ENCODE data around the gene ZNF195.
"Not testable (repeated sequence)": the region's sequence is repeated elsewhere in the genome, so short reads cannot be mapped to it uniquely, and the experiment has no call there.

Gene ZNF195

DNA sequence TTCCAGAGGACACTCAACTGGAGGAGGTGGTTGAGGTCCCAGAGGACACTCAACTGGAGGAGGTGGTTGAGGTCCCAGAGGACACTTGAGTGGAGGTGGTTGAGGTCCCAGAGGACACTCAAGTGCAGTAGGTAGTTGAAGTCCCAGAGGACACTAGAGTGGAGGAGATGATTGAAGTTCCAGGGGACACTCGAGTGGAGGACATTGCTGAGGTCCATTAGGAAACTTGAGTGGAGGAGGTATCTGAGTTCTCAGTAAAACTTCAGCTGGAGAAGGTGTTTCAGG lies 39.7 kb downstream of the ZNF195 start (continued):
- TF ChIP-seq KLF9 (tag by site-specific recombination; IDR thresholded peaks at IDR 0.05; ENCODE audit: low read depth) (no peak), MYNN (tag by site-specific recombination; IDR thresholded peaks at IDR 0.05; ENCODE audit: borderline replicate concordance) (no peak)

DNA sequence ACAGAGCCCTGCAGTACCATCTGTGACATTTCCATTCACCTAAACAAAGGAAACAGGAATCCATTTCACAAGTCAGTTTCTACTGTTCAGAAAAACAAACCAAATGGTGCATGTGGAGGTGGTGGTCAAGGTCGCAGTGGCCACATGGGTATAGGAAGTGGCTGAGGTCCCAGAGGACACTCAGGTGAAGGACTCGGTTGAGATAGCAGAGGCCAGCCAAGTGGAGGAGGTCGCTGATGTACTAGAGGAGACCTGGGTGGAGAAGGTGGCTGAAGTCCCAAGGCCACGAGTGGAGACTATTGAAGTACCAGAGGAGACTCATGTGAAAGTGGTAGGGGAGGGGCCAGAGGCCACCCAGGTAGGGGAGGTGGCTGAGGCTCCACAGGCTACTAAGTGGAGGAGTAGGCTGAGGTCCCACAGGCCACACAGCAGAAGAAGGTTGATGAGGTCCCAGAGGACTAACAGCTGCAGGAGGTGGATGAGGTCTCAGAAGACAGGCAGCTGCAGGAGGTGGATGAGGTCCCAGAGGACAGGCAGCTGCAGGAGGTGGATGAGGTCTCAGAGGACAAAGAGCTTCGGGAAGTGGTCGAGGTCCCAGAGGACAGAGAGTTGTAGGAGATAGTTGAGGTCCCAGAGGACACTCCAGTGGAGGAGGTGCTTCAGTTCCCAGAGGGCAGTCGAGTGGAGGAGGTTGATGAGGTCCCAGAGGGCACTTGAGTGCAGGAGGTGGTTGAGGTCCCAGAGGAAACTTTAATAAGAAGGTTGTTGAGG lies 40.2 kb downstream of the ZNF195 start:
- CTCF ChIA-PET, result no interaction called here
- POLR2A ChIA-PET, result no interaction called here

DNA sequence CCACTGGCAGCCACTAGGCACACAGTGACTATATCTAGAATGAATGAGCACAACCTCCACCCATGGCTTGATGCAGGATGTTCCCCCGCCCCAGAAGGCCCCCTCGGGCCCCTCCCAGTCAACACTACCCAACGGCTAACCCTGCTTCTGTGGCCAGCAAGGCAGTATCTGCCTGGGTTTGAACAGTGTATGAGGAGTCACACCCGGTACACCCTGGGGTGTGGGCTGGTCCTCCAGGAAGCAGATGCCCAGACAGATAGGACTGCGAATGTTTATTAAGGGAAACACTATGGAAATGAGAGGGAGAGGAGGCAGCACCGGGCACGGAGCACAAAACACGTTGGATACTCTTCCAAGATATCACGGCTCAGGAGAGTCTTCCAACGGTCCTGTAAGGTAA lies 42.5 kb downstream of the ZNF195 start:
- H3K27ac ChIP-seq (ENCODE audit: extremely low read depth, low read depth, low read length); CTCF ChIA-PET; POLR2A ChIA-PET: not testable (repeated sequence)

More for the DNA sequence above, 40.2 kb downstream of the ZNF195 start:
- H3K27ac ChIP-seq (ENCODE audit: extremely low read depth, low read depth, low read length), result no peak overlapping the region
- TF ChIP-seq, protein P1, sequence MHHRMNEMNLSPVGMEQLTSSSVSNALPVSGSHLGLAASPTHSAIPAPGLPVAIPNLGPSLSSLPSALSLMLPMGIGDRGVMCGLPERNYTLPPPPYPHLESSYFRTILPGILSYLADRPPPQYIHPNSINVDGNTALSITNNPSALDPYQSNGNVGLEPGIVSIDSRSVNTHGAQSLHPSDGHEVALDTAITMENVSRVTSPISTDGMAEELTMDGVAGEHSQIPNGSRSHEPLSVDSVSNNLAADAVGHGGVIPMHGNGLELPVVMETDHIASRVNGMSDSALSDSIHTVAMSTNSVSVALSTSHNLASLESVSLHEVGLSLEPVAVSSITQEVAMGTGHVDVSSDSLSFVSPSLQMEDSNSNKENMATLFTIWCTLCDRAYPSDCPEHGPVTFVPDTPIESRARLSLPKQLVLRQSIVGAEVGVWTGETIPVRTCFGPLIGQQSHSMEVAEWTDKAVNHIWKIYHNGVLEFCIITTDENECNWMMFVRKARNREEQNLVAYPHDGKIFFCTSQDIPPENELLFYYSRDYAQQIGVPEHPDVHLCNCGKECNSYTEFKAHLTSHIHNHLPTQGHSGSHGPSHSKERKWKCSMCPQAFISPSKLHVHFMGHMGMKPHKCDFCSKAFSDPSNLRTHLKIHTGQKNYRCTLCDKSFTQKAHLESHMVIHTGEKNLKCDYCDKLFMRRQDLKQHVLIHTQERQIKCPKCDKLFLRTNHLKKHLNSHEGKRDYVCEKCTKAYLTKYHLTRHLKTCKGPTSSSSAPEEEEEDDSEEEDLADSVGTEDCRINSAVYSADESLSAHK (tag by site-specific recombination; IDR thresholded peaks at IDR 0.05), result no peak
- TF ChIP-seq ZNF266 (tag by site-specific recombination; IDR thresholded peaks at IDR 0.05; ENCODE audit: low read depth), result no peak
- no peak for TF ChIP-seq ZNF350 (tag by site-specific recombination; IDR thresholded peaks at IDR 0.05)
- no peak for TF ChIP-seq ZNF549 (tag by site-specific recombination; IDR thresholded peaks at IDR 0.05)
- TF ChIP-seq ZNF843 (tag by site-specific recombination; IDR thresholded peaks at IDR 0.05), result no peak
- TF ChIP-seq, protein P2, sequence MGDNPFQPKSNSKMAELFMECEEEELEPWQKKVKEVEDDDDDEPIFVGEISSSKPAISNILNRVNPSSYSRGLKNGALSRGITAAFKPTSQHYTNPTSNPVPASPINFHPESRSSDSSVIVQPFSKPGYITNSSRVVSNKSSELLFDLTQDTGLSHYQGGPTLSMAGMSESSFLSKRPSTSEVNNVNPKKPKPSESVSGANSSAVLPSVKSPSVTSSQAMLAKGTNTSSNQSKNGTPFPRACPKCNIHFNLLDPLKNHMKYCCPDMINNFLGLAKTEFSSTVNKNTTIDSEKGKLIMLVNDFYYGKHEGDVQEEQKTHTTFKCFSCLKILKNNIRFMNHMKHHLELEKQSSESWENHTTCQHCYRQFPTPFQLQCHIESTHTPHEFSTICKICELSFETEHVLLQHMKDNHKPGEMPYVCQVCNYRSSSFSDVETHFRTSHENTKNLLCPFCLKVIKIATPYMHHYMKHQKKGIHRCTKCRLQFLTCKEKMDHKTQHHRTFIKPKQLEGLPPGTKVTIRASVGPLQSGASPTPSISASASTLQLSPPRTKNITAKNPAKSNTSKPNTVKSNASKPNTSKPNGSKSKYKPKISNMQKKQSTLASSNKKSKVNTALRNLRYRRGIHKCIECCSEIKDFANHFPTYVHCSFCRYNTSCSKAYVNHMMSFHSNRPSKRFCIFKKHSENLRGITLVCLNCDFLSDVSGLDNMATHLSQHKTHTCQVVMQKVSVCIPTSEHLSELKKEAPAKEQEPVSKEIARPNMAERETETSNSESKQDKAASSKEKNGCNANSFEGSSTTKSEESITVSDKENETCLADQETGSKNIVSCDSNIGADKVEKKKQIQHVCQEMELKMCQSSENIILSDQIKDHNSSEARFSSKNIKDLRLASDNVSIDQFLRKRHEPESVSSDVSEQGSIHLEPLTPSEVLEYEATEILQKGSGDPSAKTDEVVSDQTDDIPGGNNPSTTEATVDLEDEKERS (tag by site-specific recombination; IDR thresholded peaks at IDR 0.05), result no peak
- no peak for TF ChIP-seq ZNF571 (tag by site-specific recombination; IDR thresholded peaks at IDR 0.05)
- no peak for TF ChIP-seq ZBTB21 (tag by site-specific recombination; IDR thresholded peaks at IDR 0.05)
- no peak for TF ChIP-seq GLI4 (tag by site-specific recombination; IDR thresholded peaks at IDR 0.05)
- TF ChIP-seq ZNF624 (tag by site-specific recombination; IDR thresholded peaks at IDR 0.05), result no peak
- TF ChIP-seq, protein P3, sequence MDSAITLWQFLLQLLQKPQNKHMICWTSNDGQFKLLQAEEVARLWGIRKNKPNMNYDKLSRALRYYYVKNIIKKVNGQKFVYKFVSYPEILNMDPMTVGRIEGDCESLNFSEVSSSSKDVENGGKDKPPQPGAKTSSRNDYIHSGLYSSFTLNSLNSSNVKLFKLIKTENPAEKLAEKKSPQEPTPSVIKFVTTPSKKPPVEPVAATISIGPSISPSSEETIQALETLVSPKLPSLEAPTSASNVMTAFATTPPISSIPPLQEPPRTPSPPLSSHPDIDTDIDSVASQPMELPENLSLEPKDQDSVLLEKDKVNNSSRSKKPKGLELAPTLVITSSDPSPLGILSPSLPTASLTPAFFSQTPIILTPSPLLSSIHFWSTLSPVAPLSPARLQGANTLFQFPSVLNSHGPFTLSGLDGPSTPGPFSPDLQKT (IDR thresholded peaks at IDR 0.05; ENCODE audit: borderline replicate concordance, low read depth, low read length), result no peak
- no peak for TF ChIP-seq SP2 (tag by site-specific recombination; IDR thresholded peaks at IDR 0.05)
- no peak for TF ChIP-seq BCL11B (tag by site-specific recombination; IDR thresholded peaks at IDR 0.05; ENCODE audit: low read depth)
- no peak for TF ChIP-seq ZNF274 (IDR thresholded peaks at IDR 0.05; ENCODE audit: low read length)
- no peak for TF ChIP-seq ZNF274 (tag by site-specific recombination; IDR thresholded peaks at IDR 0.05; ENCODE audit: borderline replicate concordance)
- no peak for TF ChIP-seq ZNF169 (tag by site-specific recombination; IDR thresholded peaks at IDR 0.05)
- TF ChIP-seq ZEB2 (tag by site-specific recombination; IDR thresholded peaks at IDR 0.05), result no peak
- TF ChIP-seq, protein P4, sequence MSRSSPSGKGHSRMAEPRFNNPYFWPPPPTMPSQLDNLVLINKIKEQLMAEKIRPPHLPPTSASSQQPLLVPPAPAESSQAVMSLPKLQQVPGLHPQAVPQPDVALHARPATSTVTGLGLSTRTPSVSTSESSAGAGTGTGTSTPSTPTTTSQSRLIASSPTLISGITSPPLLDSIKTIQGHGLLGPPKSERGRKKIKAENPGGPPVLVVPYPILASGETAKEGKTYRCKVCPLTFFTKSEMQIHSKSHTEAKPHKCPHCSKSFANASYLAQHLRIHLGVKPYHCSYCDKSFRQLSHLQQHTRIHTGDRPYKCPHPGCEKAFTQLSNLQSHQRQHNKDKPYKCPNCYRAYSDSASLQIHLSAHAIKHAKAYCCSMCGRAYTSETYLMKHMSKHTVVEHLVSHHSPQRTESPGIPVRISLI (tag by site-specific recombination; IDR thresholded peaks at IDR 0.05), result no peak
- no peak for TF ChIP-seq ZNF23 (tag by site-specific recombination; IDR thresholded peaks at IDR 0.05; ENCODE audit: borderline replicate concordance)
- H3K36me3 ChIP-seq (ENCODE audit: control insufficient read depth in 2 of 2, insufficient read depth in 1 of 2, low read length in 2 of 2), result no peaks in the 10 kb centered on the region
- no peaks in the 10 kb centered on the region for H3K4me1 ChIP-seq (ENCODE audit: control insufficient read depth, insufficient read depth, low read length)
- H3K9me3 ChIP-seq (ENCODE audit: control insufficient read depth, insufficient read depth, low read depth, low read length), result no peaks in the 10 kb centered on the region
- no peak overlapping the region for H3K4me3 ChIP-seq (ENCODE audit: low read depth, low read length)

DNA sequence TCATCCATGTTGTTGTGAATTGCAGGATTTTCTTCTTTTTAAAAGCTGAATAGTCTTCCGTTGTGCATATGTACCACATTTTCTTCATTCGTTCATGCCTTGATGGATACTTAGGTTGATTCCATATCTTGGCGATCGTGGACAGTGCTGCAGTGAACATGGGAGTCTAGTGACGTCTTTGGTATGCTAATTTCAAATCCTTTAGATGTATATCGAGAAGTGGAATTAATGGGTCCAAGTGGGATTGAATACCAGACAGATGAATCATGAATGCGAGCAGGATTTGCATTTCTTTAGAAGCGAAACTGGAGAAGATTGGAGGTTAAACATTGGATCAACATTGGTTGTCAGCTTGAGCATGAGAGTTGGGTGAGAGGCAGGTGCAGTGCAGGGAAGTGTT lies 45.8 kb downstream of the ZNF195 start:
- H3K4me3 ChIP-seq (ENCODE audit: low read depth, low read length); H3K27ac ChIP-seq (ENCODE audit: extremely low read depth, low read depth, low read length); CTCF ChIA-PET; H3K36me3 ChIP-seq (ENCODE audit: control insufficient read depth in 2 of 2, insufficient read depth in 1 of 2, low read length in 2 of 2); POLR2A ChIA-PET; H3K4me1 ChIP-seq (ENCODE audit: control insufficient read depth, insufficient read depth, low read length); H3K9me3 ChIP-seq (ENCODE audit: control insufficient read depth, insufficient read depth, low read depth, low read length): not testable (repeated sequence)

More for the DNA sequence above, 42.5 kb downstream of the ZNF195 start:
- H3K36me3 ChIP-seq (ENCODE audit: control insufficient read depth in 2 of 2, insufficient read depth in 1 of 2, low read length in 2 of 2); H3K4me3 ChIP-seq (ENCODE audit: low read depth, low read length); H3K9me3 ChIP-seq (ENCODE audit: control insufficient read depth, insufficient read depth, low read depth, low read length); H3K4me1 ChIP-seq (ENCODE audit: control insufficient read depth, insufficient read depth, low read length): not testable (repeated sequence)
